CD4-positive, alpha-beta T cell (primary cell): ENCODE results near the gene NDUFB5. TPM values are rescaled to one million over a fixed set of nuclear protein-coding genes. Genes with fewer than 3 reads are reported as not detected.

Experiments used
- ATAC-seq: fragments of 200-7000 bp; cut with Tn5 transposase; one replicate; pipeline ENCODE4 v1.10.0; 2022; ENCODE audit warnings: mild to moderate bottlenecking; ENCODE audit not compliant: poor library complexity
- CTCF ChIA-PET: fragments of 350-600 bp; sonication (Branson Sonifier 250); formaldehyde crosslinking; loops from one replicate; lab custom pipeline; 2021; ENCODE audit warnings: antibody characterized with exemption, inconsistent platforms; lab: Charles Lee
- POLR2A ChIA-PET: fragments of 350-600 bp; sonication (Branson Sonifier 250); formaldehyde crosslinking; loops from one replicate; lab custom pipeline; 2021; ENCODE audit warnings: antibody characterized with exemption, inconsistent platforms; lab: Charles Lee
- DNase-seq, 14 experiments: peaks; one replicate each; pipeline ENCODE4 v3.0.0-alpha.2; 2013 to 2020; ENCODE audit warnings: mixed read lengths in 2 of 14
- H3K27ac ChIP-seq, 2 donors: one replicate each; pipeline versions ENCODE4 v1.5.1 to v1.7.0; 2013; ENCODE audit warnings: low read length in 2 of 2, low read depth in 1 of 2, mild to moderate bottlenecking in 1 of 2
- H3K27me3 ChIP-seq, 2 experiments: 1 replicate in 1 of 2; 2 replicates in 1 of 2; pipeline versions ENCODE4 v1.6.1 to v1.7.0; 2013; ENCODE audit warnings: low read length in 2 of 2, control low read depth in 1 of 2, mild to moderate bottlenecking in 1 of 2, moderate library complexity in 1 of 2; ENCODE audit not compliant: insufficient read depth in 2 of 2, control insufficient read depth in 1 of 2
- H3K36me3 ChIP-seq: one replicate; pipeline ENCODE4 v1.6.1; 2013; ENCODE audit warnings: low read length, control low read depth; ENCODE audit not compliant: insufficient read depth
- H3K4me1 ChIP-seq: one replicate; pipeline ENCODE4 v1.6.1; 2013; ENCODE audit warnings: low read length, control low read depth; ENCODE audit not compliant: insufficient read depth
- H3K4me3 ChIP-seq: one replicate; pipeline ENCODE4 v1.5.1; 2013; ENCODE audit warnings: mild to moderate bottlenecking, low read length, moderate library complexity
- H3K9me3 ChIP-seq, 2 experiments: 1 replicate in 1 of 2; 2 replicates in 1 of 2; pipeline versions ENCODE4 v1.6.1 to v1.7.0; 2013; ENCODE audit warnings: low read length in 2 of 2, mild to moderate bottlenecking in 2 of 2, control low read depth in 1 of 2, moderate library complexity in 1 of 2; ENCODE audit not compliant: control insufficient read depth in 1 of 2, insufficient read depth in 1 of 2
- H3K27ac Mint-ChIP-seq: one replicate; pipeline ENCODE4 v1.8.0; 2020; ENCODE audit warnings: mixed read lengths
- H3K27me3 Mint-ChIP-seq: one replicate; pipeline ENCODE4 v1.8.0; 2021; ENCODE audit warnings: mixed read lengths
- H3K36me3 Mint-ChIP-seq: one replicate; pipeline ENCODE4 v1.8.0; 2021; ENCODE audit warnings: low read depth, mixed read lengths
- H3K4me1 Mint-ChIP-seq: one replicate; pipeline ENCODE4 v1.8.0; 2021; ENCODE audit warnings: low read depth, mixed read lengths
- H3K4me3 Mint-ChIP-seq: one replicate; pipeline ENCODE4 v1.8.0; 2020; ENCODE audit warnings: mild to moderate bottlenecking, mixed read lengths
- H3K9me3 Mint-ChIP-seq: one replicate; pipeline ENCODE4 v1.8.0; 2020; ENCODE audit warnings: mixed read lengths
- CTCF ChIP-seq: fragments of 200-600 bp; IDR thresholded peaks from one replicate; pipeline ENCODE4 v1.8.0; 2022; ENCODE audit warnings: antibody characterized with exemption, mild to moderate bottlenecking
- intact Hi-C, 2 experiments: fragments of 100-400 bp; cut with DNase I in 1 of 2; cut with micrococcal nuclease in 1 of 2; formaldehyde crosslinking; loops; one replicate each; pipeline versions ENCODE4 v1.15.1 to v1.9.0; 2023 to 2025; cut with DNase I, micrococcal nuclease
- total RNA-seq, 174 experiments: library from RNA in 2 of 174; stranded (reverse) in 2 of 174; gene quantifications; one replicate each; pipeline ENCODE4 v1.2.3 and lab custom pipeline; 2021 to 2026

NDUFB5 gene
- total RNA-seq, 2 experiments from 2014 or later, result 20.3 to 24.2 TPM

DNA sequence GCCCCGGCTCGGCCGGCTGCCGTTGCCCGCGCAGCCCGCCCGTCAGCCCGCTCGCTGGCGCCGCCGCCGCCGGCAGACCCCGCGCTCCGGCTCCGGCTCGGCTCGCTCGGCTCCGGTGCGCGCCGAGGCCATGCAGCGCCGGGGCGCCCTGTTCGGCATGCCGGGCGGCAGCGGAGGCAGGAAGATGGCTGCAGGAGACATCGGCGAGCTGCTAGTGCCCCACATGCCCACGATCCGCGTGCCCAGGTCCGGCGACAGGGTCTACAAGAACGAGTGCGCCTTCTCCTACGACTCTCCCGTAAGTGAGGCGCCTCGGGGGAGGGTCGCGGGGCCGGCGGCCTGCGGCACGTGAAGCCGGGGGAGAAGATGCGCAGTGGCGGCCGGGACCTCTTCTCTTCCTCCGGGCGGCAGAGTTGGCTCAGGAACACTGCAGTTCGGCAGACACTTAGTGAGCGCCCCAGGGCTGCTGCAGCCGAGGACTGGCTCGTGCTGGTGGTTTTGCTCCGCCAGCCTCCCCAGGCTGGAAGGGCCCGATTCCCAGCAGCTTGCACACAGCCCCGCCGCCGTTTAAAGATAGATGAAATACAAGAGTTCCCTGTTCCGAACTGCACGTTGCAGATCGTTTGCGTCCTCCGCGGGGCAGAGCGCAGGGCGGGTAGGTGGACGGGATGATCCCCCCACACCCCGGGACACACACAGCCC is 48.7 kb downstream of the NDUFB5 start:
- Histone ChIP-seq H3K4me3 (peak overlapping the region; percentile 94), H3K27me3 (no peaks in the 10 kb centered on the region), H3K27ac (peak overlapping the region; percentile 47 to 48), H3K9me3 (peaks cover 0 to 5% of the 10 kb centered on the region in 2 experiments), H3K4me1 (peaks cover 22% of the 10 kb centered on the region), H3K36me3 (no peaks in the 10 kb centered on the region)
- ATAC-seq, result peak; percentile 64
- intact Hi-C loops, result loop anchor here (2.0 to 5.0 kb wide), 2 partner anchors 48 to 949 kb away; partner anchors contain the start of genes MRPL47 (in 1 of the 2), NDUFB5 (in 1 of the 2) and TTC14 (in 1 of the 2)
- POLR2A ChIA-PET, result interaction anchor here (0.6 to 2.5 kb wide), 8 partner anchors 25 to 949 kb away, joined by 3 to 19 read pairs (median 8); partner anchors contain the start of genes ACTL6A, MFN1, MRPL47 and NDUFB5
- H3K4me3 Mint-ChIP-seq, result peak overlapping the region; percentile 98
- TF ChIP-seq CTCF, result no peak
- peaks cover 45% of the 10 kb centered on the region for H3K4me1 Mint-ChIP-seq
- peak overlapping the region; percentile 91 for H3K27ac Mint-ChIP-seq
- CTCF ChIA-PET, result no interaction called here
- peaks cover 8% of the 10 kb centered on the region for H3K36me3 Mint-ChIP-seq
- H3K27me3 Mint-ChIP-seq, result no peaks in the 10 kb centered on the region
- H3K9me3 Mint-ChIP-seq, result no peaks in the 10 kb centered on the region
- peak; percentile 44 to 82 (median 56) for DNase-seq

DNA sequence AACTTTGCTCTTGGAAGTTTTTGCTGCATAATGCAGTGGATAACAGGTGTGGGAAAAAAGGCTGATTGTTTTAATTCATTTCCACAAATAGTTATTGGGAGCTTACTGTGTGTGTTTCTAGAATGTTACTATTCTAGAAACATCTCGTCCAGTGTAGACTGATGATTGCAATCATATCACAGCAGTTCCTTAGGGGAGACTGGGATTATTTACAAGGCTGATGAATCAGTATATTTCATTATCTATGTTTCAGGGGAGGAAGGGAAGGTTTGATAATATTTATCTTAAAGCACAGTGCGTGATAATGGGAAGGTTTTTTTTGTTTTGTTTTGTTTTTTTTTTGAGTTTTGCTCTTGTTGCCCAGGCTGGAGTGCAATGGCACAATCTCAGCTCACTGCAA is 50.6 kb downstream of the NDUFB5 start:
- DNase-seq (no peak), ATAC-seq (no peak)
- Histone ChIP-seq H3K36me3 (no peaks in the 10 kb centered on the region), H3K4me3 (no peak overlapping the region), H3K27ac (no peak overlapping the region), H3K9me3 (peaks cover 0 to 2% of the 10 kb centered on the region in 2 experiments), H3K27me3 (no peaks in the 10 kb centered on the region), H3K4me1 (peaks cover 19% of the 10 kb centered on the region)
- TF ChIP-seq CTCF, result no peak
- Mint-ChIP-seq H3K4me1 (peaks cover 49% of the 10 kb centered on the region), H3K4me3 (peak overlapping the region; percentile 98), H3K9me3 (no peaks in the 10 kb centered on the region), H3K27me3 (no peaks in the 10 kb centered on the region), H3K27ac (no peak overlapping the region), H3K36me3 (peaks cover 8% of the 10 kb centered on the region)
- intact Hi-C loops, result no loop called here
- ChIA-PET CTCF (no interaction called here), POLR2A (no interaction called here)

GRCh38 chr3:179658606-179659005 is 54.0 kb downstream of the NDUFB5 start:
- H3K27me3 Mint-ChIP-seq, result no peaks in the 10 kb centered on the region
- peaks cover 2% of the 10 kb centered on the region for H3K36me3 Mint-ChIP-seq
- H3K4me1 Mint-ChIP-seq, result peaks cover 35% of the 10 kb centered on the region
- no peak for TF ChIP-seq CTCF
- Histone ChIP-seq H3K36me3 (no peaks in the 10 kb centered on the region), H3K27ac (no peak overlapping the region), H3K27me3 (no peaks in the 10 kb centered on the region), H3K9me3 (no peaks in the 10 kb centered on the region), H3K4me1 (peaks cover 13% of the 10 kb centered on the region), H3K4me3 (no peak overlapping the region)
- H3K27ac Mint-ChIP-seq, result no peak overlapping the region
- H3K4me3 Mint-ChIP-seq, result no peak overlapping the region
- DNase-seq (no peak), ATAC-seq (no peak)
- H3K9me3 Mint-ChIP-seq, result no peaks in the 10 kb centered on the region
- intact Hi-C loops, result no loop called here
- ChIA-PET POLR2A (no interaction called here), CTCF (interaction anchor here (2.6 kb wide), 1 partner anchor 9 kb away, joined by 10 read pairs; no protein-coding TSS in a partner anchor)
